Motor neuron (in vitro differentiated cells): Measurements from ENCODE around the gene TRMT2A. TPM values are rescaled to one million over a fixed set of nuclear protein-coding genes. Genes with fewer than 3 reads are reported as not detected.
A peak's percentile ranks its signal among the peaks of the same experiment; 100 is the strongest.

Experiments used
- ATAC-seq, 8 experiments: fragments of 200-7000 bp; cut with Tn5 transposase; replicated peaks in 6 of 8; 2 replicates each; pipeline ENCODE4 v1.8.0; 2021; ENCODE audit warnings: mild to moderate bottlenecking in 8 of 8, moderate library complexity in 8 of 8
- H3K27ac ChIP-seq, 2 donors: fragments of 250-450 bp; sonication (Bioruptor Pico); 2 replicates each; pipeline ENCODE4 v1.9.0; 2021; ENCODE audit warnings: antibody characterized with exemption in 2 of 2, mild to moderate bottlenecking in 2 of 2, moderate library complexity in 1 of 2
- H3K4me1 ChIP-seq, 2 donors: fragments of 250-450 bp; sonication (Bioruptor Pico); replicated peaks in 1 of 2; 2 replicates each; pipeline ENCODE4 v1.6.1; 2021; ENCODE audit warnings: antibody characterized with exemption in 2 of 2, mild to moderate bottlenecking in 2 of 2, moderate library complexity in 1 of 2
- H3K4me3 ChIP-seq, 5 donors: fragments of 250-450 bp; sonication (Bioruptor Pico); 2 replicates each; pipeline ENCODE4 v1.9.0; 2021; ENCODE audit warnings: antibody characterized with exemption in 5 of 5, mild to moderate bottlenecking in 5 of 5, moderate library complexity in 4 of 5
- WGBS, 10 experiments: fragments of 450-650 bp; shearing (Covaris generic); methylation state at CpG; one replicate each; pipeline ENCODE4 v1.0.0; 2022; 5-methylcytosine and 5-hydroxymethylcytosine counted together
- in situ Hi-C, 9 experiments: fragments of 400-800 bp; cut with MboI; loops; one replicate each; pipeline ENCODE4 v1.15.0; 2021; ENCODE audit warnings: low sequenced_read_pairs in 9 of 9, low pct_unique_long_range_greater_than_20kb in 2 of 9; ENCODE audit not compliant: unreplicated experiment in 9 of 9
- total RNA-seq, 8 experiments: library from RNA; unstranded; fragments of 300-600 nt; gene quantifications; 2 replicates each; pipeline versions ENCODE4 v1.2.3 to v1.2.4, GENCODE V29; 2022

The TRMT2A gene
- total RNA-seq, 8 experiments from 2014 or later: 25.7 to 71.2 (median 50.0) TPM

DNA sequence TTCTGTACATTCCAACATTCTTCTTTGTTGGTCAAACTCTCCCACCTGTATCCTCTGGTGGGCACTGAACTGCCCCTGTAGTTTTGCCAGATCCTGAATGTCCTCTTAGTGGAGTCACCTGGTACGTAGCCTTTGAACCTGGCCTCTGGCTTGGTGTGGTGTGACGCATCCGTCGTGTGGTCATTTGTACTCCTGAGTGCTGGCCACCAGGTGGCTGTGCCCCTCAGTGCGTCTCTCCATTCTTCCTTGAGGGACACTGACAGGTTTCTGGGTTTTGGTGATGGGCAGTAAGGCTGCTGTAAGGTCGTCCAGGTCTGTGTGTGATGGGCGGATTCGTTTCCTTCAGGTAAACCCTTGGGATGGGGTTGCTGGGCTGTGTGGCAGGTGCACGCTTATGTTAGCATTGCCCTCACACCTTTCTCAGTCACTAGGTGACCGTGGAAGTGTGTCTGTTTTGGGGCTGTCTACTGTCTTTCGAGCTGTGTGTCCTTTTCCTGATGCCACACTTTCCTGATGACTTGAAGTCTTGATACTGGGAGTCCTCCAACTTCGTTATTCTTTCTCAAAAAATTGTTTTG, 14.7 kb downstream of the TRMT2A start:
- in situ Hi-C loops: no loop called here
- ATAC-seq: no peak

DNA sequence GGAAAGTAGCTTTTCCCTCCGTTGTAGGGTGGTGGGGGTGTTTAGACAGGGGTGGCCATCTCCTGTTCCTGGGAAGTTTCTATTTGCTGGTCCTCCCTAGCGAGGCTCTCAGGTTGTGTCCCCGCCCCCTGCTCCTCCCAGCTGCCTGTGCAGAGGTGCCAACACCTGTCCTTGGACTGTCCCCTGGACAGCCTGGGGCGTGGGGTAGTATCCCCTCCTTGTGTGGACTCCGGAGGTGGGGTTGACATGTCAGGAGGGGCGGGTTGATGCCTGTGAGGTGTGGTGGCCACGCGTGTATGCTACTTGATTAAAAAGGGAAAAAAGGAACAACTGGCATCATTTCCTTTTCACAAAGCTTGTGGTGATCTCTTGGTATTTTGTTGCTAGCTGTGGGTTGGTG, 15.4 kb downstream of the TRMT2A start:
- 70 to 100% (median 96%) methylated on average over 1 to 8 of the region's 8 CpGs; no CpG with 5 or more reads in 4 of the 10 experiments for WGBS, 10 experiments
- in situ Hi-C loops: no loop called here
- Histone ChIP-seq H3K4me3 (no peak overlapping the region), H3K27ac (peak overlapping the region in 1 of 2 donors; percentile 16), H3K4me1 (no peaks in the 10 kb centered on the region)
- ATAC-seq: no peak

More for the DNA sequence above, 14.7 kb downstream of the TRMT2A start:
- H3K4me1 ChIP-seq: no peaks in the 10 kb centered on the region
- peak overlapping the region in 1 of 2 donors; percentile 16 for H3K27ac ChIP-seq
- WGBS, 10 experiments: 59 to 100% (median 86%) methylated on average over 1 to 9 of the region's 12 CpGs; no CpG with 5 or more reads in 2 of the 10 experiments
- H3K4me3 ChIP-seq: no peak overlapping the region

DNA sequence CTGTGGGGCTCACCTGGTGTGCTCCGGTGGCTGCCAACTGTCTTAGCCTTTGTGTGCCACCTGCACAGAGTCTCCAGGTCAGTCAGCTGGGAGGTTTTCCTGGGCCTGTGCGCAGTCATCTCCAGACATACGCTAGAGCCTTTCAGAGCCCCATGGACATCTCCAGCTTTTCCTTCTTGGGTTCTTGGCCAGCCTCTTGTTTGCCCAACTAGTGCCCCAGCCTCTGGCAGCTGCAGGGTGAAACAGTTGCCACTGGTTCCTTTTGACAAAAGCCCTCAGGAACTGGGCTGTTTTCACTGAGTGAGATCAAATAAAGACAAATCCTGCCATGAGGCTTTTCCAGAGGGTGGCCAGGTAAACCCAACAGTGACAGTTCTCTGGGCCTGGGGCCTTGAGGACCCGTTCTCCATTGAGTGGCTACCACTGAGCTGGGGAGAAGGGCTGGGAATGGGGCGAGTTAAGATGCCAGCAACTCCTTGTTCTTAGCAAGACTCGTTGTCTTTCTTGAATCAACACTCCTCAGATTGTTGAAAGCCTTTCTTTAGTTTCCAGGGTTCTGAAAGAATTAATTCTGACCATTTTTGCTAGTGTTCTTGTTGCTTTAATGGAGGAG, 17.8 kb downstream of the TRMT2A start:
- WGBS, 10 experiments: 93 to 100% (median 100%) methylated on average over 1 to 4 of the region's 6 CpGs; no CpG with 5 or more reads in 3 of the 10 experiments
- no peak for ATAC-seq
- Histone ChIP-seq H3K4me1 (no peaks in the 10 kb centered on the region), H3K4me3 (no peak overlapping the region), H3K27ac (no peak overlapping the region)
- in situ Hi-C loops: no loop called here

DNA sequence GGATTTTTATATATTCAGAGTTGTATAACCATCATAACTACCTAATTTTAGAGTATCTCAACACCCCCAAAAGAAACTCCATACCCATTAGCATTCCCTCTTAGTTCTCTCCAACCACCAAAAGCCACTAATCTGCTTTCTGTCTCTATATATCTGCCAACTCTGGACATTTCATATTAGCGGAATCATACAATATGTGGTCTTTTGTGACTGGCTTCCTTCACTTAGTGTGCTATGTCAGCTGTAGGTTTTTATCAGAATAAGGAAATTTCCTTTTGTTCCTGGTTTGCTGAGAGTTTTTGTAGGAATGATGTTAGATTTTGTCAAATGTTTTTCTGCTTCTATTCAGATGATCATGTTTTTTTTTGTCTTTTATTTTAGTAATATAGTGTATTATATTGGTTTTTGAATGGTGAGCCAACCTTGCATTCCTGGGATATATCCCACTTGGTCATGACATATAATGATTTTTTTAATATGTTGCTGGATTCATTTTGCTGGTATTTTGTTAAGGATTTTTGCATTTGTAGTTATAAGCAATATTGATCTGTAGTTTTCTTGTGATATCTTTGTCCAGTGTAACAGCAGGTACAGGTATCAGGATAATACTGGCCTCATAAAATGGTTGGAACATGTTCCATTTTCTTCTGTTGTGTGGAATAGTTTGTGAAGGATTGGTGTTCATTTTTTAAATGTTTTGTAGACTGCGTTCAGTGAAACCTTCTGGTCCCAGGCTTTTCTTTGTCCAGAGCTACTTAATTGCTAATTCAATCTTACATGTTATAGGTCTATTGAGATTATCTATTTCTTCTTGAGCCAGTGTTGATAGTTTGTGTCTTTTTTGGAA, 20.2 kb downstream of the TRMT2A start:
- Histone ChIP-seq H3K4me1 (no peaks in the 10 kb centered on the region), H3K27ac (no peak overlapping the region), H3K4me3 (no peak overlapping the region)
- 83 to 100% (median 100%) methylated on average over 1 to 2 of the region's 2 CpGs; no CpG with 5 or more reads in 1 of the 10 experiments for WGBS, 10 experiments
- in situ Hi-C loops: no loop called here
- ATAC-seq: no peak

DNA sequence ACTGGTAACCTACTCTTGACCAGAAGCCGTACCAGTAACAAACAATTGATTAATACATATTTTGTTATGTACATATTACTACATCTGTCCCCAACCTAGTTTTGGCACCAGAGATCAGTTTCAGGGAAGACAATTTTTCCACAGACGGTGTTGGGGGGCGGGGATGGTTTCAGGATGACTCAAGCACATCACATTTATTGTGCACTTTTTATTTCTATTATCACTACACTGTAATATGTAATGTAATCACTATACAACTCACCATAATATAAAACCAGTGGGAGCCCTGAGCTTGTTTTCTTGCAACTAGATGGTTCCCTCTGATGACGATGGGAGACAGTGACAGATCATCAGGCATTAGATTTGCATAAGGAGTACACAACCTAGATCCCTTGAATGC, 21.5 kb downstream of the TRMT2A start:
- Histone ChIP-seq H3K27ac (no peak overlapping the region), H3K4me1 (no peaks in the 10 kb centered on the region), H3K4me3 (no peak overlapping the region)
- no peak for ATAC-seq
- in situ Hi-C loops: no loop called here
- 94 to 100% (median 100%) methylated on average over 1 to 4 of the region's 4 CpGs; no CpG with 5 or more reads in 2 of the 10 experiments for WGBS, 10 experiments

DNA sequence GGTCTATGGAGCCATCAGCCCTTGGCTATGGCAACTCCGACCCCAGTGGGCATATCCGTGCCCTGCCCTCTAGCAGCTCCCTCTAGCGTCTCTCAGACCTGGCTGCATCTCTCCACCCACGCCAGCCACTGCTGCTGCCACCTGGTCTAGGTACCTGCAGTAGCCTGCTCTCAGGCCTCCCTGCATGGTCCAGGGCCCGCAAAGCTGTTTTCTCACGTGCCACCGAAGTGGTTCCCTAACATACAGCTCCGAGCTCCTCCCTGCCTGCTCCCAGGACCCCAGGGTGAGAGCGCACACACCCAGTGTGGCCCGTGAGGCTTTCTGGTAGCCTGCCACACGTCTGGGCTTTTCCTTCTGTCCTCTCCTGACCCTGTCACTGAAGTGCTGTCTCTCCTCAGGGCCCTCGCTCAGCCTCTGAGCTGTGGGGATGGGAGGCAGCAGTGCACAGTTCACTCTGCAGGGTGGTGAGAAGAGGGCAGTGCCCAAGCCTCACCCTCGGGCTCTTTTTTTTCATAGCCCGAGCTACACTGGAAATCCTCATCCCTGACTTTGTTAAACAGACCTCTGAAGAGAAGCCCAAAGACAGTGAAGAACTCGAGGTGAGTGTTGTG, 22.7 kb downstream of the TRMT2A start:
- no peaks in the 10 kb centered on the region for H3K4me1 ChIP-seq
- in situ Hi-C loops: no loop called here
- ATAC-seq: peak in 1 of 8 experiments; percentile 5
- no peak overlapping the region for H3K4me3 ChIP-seq
- WGBS, 10 experiments: 88 to 100% (median 100%) methylated on average over 1 to 7 of the region's 15 CpGs; no CpG with 5 or more reads in 3 of the 10 experiments
- no peak overlapping the region for H3K27ac ChIP-seq

DNA sequence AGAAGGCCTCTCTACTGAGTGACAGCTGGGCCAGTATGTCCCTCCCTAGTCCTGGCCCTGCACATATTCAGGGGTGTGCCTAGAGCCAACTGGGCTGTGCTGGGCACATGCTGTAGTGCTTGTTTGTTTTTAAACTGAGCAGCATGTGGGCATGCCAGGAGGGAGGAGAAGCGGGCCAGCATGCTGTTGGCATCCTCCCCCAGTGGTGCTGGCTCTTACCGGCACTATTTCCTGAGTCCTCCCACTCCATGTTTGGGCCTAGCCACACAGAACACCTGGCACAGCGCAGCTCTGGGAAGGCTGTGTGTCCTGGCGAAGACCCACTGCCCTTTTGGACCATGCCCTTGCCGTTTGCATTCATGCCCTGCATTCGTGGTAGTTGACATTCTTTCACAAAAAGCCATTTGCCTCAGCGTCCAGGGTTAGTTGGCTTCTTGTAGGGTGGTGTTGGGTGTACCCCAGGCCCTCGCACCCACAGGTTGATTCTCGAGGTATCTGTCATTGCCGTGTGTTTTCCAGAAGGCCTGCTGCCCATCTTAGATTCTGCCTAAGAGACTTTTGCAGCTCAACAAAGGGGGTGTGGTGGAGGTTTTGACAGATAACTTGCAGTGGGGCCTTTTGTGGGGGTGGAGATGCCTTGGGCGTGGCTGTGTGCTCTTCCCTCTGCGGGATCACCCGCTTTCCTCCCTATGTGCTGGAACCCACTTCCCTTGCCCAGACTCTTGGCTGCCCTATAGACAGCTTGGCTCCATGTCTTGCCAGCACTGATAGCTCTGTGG, 23.4 kb downstream of the TRMT2A start:
- peak in 4 of 8 experiments; percentile 10 to 92 (median 72) for ATAC-seq
- in situ Hi-C loops: no loop called here
- no peak overlapping the region for H3K4me3 ChIP-seq
- no peaks in the 10 kb centered on the region for H3K4me1 ChIP-seq
- H3K27ac ChIP-seq: no peak overlapping the region
- 84 to 100% (median 97%) methylated on average over 1 to 6 of the region's 13 CpGs; no CpG with 5 or more reads in 1 of the 10 experiments for WGBS, 10 experiments

DNA sequence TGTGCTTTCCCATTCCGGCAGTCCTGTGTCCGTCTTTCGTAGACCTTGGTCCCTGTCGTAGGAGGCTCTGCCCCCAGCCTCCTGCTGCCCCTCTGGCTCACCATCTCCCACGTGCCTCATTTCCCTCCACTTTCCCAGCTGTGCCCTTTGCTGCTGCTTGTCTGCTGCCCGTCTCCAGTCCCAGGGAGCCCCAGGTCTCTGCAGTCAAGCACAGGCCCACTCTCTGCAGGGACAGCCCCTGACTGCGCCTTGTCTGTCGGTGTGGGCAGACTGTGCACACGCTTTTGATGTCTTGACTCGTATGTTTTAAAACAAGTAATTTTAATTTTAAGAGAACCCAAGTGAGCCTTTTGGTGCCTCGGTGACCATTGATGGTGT, 24.6 kb downstream of the TRMT2A start:
- 80 to 100% (median 96%) methylated on average over 1 to 7 of the region's 11 CpGs; no CpG with 5 or more reads in 3 of the 10 experiments for WGBS, 10 experiments
- Histone ChIP-seq H3K4me3 (no peak overlapping the region), H3K27ac (peak overlapping the region in 1 of 2 donors; percentile 17), H3K4me1 (no peaks in the 10 kb centered on the region)
- ATAC-seq: no peak
- in situ Hi-C loops: no loop called here

DNA sequence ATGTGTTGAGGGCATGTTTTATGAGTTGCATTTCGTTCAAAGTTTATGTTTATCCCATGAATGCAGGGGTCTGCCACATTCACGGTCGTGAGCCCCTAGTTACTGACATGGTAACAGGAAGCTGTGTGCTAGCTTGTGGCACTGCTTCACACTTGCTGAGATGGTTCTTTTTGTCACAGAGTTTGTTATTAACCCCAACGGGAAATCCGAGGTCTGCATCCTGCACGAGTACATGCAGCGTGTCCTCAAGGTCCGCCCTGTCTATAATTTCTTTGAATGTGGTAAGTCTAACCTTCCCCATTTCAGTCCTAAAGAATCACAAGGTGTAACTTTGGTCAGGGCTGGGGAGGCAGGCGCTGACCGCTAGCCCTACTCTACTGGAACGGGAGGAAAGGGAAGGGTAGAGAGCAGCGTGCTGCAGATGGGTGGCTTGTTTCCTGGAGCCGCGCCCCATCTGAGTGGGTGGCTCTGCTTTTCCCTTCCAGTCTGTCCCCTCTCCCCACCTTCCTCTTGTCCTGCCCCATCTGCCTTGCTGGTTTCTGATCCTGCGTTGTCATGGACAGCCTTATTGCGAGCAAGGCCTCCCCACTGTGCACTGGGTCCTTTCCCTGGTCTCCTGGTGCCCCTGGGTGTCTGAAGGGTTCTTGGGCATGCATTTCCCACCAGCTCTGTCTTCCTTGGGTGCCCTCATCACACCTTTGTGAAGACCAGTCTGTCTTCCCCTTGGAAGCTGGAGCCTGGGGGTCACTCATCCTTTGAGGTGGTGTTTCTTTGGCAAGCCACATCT, 25.1 kb downstream of the TRMT2A start:
- no peak overlapping the region for H3K4me3 ChIP-seq
- in situ Hi-C loops: no loop called here
- no peak for ATAC-seq
- no peak overlapping the region for H3K27ac ChIP-seq
- 80 to 100% (median 94%) methylated on average over 1 to 10 of the region's 16 CpGs for WGBS, 10 experiments
- H3K4me1 ChIP-seq: no peaks in the 10 kb centered on the region

DNA sequence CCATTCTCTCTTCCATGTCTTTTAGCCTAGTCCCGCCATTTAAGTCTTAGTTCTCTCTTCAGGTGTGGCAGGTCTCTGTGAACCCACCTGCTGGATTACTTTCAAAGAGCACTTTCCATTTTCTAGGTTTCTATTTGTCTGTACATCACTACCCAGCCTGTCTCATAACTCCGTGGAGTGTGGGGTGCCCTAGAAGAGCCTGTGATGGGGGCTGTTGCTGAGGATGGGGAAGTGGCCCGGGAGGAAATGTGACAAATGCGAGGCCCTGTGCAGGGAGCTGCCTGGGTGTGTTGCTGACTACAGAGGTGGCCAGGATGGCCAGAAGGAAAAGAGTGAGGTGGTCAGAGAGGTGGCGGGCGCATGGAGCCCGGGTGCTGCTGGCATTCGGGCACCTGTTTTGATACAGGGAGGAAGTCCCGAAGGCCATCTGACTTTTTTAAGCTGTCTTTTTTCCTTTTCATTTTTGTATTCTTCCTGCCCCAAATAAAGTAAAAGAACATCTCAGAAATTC, 26.2 kb downstream of the TRMT2A start:
- no peak for ATAC-seq
- Histone ChIP-seq H3K27ac (no peak overlapping the region), H3K4me1 (no peaks in the 10 kb centered on the region), H3K4me3 (no peak overlapping the region)
- WGBS, 10 experiments: 80 to 100% (median 100%) methylated on average over 1 to 6 of the region's 9 CpGs; no CpG with 5 or more reads in 1 of the 10 experiments
- in situ Hi-C loops: no loop called here

DNA sequence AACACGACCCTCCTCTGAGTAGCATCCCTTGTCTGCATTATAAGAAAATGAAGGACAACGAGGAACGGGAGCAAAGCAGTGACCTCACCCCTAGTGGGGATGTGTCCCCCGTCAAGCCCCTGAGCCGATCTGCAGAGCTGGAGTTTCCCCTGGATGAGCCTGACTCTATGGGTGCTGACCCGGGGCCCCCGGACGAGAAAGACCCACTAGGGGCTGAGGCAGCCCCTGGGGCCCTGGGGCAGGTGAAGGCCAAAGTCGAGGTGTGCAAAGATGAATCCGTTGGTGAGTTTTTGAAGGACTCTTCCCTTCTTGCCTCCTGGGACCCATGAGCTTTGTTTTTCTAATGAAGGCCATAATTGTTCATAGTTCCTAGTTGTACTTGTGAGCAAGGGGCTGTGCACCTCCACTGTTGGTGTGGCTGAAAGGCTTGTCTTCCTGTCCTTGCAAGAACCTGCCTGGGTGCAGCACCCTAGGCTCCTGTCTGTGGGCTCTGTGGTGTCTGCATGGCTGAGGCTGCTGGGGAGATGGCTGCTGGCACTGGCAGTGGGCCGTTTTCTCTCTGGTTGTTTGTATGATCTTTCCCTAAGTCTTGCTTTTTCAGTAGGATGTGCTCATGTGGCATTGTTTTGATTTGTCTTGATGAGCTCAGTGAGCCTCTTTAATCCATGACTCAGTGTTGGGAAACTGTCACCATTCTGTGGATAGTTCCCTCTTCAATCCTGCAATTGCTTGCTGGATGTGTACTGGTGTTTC, 26.9 kb downstream of the TRMT2A start:
- H3K27ac ChIP-seq: no peak overlapping the region
- 75 to 100% (median 95%) methylated on average over 2 to 7 of the region's 11 CpGs; no CpG with 5 or more reads in 4 of the 10 experiments for WGBS, 10 experiments
- peaks cover under 1% of the 10 kb centered on the region in 2 donors for H3K4me1 ChIP-seq
- no peak overlapping the region for H3K4me3 ChIP-seq
- in situ Hi-C loops: no loop called here
- peak in 1 of 8 experiments; percentile 51 for ATAC-seq
